ENCODE results near the gene PISD.

PISD gene

DNA sequence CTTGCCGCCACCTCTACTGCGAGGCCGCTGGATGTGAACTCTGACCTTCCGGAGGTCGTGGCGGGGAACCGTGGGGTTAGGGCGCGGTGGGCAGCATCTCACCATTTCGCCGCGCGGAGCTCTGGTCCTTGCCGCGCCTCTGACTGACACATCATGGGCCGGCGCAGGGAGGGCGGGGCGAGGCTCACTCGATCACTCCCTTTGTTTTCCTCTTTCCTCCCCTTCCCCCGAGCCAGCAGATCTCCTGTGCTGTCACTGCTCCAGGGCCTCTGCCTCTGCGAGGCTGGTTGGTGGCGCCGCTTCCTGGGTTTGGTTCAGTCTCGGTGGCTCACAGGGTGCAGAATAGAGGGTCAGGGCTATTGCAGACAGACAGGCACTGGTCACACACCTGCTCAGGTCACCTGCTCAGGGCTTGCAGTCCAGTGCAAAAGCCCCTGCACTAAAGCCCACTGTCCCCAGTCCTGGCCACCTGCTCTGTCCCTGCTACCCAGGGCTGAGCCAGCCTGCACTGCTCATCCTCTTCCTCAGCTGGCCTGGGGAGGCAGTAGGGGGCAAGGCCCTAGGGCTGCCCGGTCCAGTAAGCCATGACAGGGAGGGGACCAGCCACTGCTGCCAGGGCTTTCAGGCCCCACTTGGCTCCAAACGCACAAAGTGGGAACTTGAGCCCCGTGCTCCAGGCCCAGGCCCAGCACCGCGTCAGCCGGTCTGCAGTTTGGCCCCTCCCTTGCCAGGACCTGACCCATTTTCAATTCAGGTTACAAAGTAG lies 36.2 kb downstream of the PISD start:
- DNase-seq (ENCODE audit: low spot score): peak; percentile 86

DNA sequence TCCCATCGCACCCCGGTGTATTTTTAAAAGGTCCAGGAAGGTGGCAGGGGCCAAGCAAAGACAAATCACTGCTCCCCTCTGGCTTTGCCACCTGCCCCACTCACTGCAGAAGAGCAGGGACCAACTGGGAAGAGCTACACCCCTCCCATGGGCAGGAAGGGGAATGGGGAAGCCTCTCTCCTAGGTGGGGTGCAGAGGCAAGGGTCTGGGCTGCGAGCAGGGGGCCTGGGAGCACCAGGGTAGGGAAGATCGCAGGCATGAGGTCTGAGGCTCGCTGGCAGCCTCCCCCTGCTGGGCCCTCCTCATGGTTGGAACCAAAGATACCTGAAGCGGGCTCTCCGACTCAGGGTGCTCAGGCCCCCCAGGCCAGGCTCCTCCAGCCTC lies 36.8 kb downstream of the PISD start:
- DNase-seq (ENCODE audit: low spot score): no peak

DNA sequence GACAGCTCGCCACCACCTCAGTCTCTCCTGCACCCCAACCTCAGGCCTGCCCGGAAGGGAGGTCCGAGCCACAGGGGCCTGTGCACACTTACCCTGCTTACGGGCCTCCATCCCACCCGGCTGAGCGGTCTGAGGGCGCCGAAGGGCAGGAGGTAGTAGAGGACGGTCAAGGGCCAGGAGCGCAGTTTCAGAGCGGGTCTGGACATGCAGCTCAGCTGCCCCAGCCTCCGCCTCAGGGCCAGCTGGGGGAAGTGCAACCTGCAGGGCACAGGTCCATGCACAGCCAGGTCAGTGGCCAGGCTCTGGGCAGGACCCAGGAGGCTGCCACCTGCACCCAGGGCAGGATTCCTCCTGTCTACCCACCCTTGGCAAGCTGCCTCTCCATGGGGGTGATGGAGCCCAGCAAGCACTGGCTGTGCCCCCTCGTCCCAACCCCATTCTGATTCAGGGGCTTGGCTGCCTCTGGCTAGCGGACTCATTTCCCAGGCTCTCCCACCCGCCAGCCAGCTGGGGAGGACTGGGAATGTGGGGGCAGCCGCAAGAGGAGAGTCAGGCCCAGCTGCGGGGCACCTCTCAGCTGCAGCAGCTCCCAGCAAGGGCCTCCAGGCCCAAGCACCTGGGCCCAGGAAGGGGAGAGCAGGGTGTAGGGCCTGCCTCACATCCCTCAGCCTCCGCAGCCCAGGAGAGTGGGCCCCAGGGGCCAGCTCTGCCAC lies 38.3 kb downstream of the PISD start:
- no peak for DNase-seq (ENCODE audit: low spot score)

DNA sequence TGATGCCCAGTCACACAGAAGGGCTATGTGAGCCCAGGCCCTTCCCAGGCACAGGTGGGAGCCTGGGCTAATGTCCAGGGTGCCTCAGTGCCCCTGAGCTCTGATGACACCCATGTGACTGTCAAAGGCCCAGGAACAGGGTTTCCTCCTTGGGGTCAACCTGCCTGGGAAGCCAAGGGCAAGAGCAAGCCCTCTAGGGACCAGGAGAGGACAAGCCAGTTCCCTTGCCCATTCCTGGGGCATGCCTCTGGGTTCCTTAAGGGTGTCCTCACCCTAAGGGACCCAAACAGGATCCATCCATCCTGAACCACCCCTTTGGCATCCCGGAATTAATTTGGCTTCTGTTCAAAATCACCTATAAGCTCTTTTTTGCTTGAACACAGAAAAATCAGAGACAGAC lies 39.0 kb downstream of the PISD start:
- no peak for DNase-seq (ENCODE audit: low spot score)

DNA sequence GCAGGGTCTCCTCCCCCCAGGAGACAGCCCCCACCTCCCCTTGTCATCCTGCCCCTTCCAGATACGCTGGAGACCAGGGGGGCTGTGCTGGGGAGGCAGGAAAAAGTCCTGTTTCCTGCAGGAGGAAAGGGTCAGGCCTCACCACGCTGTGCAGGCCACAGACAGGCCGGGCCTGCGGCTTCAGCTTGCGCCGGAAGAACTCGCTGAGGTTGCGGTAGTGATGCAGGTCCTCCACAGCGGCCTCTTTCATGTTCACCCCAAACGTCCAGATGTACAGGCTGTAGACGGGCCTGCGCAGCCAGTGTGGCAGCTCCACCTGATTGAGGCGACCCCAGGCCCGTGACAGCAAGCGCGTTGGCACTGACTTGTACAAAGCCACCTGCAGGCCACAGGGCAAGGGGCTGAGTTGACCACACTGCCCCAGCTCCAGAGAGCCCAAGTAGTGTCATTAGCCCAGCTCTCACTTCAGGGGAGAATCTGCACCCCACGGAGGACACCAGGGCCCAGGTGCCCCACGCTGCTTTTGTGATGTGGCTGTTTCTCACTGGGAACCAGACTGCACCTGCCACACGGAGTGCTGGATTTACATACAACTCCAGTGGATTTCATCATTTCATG lies 40.4 kb downstream of the PISD start:
- DNase-seq (ENCODE audit: low spot score): no peak

DNA sequence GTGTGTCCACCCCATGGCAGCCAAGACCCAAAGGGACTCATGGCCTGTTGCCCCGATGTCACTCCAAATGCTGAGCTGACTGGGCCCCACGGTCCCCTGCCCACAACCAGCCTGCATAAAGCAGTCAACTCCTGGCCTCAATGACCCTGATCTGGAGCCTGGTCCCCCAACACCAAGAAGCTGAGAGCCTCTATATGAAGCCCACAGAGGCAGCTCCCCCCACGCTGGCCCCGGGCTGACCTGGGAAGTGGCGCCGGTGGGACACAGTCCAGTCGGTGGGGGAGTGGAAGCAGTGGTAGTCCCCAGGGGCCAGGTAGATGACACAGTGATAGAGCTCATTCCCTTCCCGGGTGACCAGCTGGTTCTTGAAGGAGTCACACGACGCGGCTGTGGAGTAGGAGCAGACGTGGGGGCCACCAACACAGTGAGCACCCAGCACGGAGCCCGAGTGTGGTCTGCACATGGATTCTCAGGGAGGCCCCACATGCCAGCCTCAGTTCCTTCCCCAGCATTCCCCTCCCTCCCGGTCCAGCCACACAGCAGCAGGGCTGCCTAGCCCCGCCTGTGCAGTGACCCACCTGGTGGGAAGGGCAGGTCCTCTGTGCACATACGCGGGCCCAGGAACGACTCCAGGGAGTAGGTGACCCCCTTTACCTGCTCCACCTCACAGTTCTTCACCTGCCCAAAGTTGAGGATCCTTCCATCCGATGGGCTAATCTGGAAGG lies 41.1 kb downstream of the PISD start:
- no peak for DNase-seq (ENCODE audit: low spot score)

DNA sequence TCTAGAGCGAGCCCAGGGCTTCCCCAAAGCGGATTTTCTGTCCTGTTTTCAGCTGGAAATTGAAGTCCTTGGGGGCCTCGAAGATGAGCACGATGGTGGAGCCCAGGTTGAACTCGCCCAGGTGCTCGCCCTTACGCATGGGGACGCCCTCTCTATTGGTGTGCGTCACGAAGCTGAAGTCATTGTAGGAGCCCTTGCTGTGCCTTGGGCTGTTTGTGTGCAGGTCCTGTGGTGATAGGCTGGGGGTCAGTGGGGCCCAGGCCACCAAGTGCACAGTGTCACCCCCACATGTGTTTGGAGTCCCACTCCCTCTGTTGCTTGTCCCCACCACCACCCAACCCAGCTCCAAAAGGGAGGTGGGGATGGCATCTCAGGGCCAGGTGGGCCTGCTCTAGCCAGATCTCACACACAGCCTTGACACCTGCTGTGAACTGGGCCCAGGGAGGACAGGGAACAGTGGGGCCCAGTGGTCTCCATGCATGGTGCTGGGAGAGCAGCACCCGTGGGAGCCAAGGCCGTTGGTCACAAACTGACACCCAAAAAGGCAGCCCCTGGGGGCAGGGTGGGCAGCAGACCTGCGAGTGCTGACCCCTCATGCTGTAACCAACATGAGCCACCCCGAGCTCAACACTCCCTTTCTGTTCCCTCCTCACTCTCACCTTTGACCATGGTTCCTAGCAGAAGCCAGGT lies 42.3 kb downstream of the PISD start:
- no peak for DNase-seq (ENCODE audit: low spot score)

DNA sequence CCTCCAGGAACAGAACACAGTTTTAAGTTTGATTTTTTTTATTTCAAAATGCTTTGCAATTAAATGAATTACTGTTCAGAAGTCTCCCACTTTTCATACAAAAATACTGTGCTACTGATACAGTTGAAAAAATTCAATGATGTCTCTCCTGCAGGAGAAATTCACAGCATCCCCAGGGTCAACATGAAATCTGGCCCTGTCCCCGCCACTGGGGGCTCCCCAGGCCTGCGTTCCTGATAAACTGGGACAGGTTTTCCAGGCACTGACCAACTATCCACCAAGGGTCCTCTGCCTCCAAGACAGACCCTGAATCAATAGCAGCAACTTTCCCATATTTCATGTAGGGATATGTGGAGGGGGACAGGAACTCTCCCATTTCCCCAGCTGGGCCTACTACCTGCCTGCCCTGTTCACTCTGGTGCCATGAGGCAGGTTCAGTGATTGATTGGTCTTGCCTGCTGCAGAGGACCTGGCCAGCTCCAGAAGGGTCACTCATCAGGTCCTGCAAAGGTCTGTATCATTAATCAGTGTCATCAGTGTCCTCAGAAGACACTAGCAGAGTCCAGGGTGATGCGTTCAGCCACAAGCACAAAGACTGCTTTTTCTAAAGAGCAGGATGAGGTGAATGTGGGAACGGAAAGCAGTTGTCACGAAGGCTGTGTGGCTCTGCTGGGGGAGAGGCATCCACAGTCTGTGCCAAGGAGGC lies 43.4 kb downstream of the PISD start:
- DNase-seq (ENCODE audit: low spot score): no peak

DNA sequence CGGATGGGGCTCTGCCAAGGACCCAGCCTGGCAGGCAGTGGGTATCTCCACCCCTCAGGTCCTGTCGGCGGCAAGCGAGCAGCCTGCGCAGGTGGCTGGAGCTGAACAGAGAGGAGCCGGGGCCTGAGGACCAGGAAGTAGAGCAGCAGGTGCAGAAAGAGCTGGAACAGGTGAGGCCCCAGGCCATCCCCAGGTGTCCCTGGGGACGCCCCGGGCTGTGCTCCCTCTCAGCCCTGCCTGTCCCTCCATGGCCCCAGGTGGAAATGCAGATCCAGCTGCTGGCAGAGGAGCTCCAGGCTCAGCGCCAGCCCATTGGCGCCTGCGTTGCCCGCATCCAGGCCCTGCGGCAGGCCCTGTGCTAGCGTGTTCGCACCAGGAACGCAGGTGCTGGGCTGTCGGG lies 44.0 kb downstream of the PISD start:
- DNase-seq (ENCODE audit: low spot score): no peak

DNA sequence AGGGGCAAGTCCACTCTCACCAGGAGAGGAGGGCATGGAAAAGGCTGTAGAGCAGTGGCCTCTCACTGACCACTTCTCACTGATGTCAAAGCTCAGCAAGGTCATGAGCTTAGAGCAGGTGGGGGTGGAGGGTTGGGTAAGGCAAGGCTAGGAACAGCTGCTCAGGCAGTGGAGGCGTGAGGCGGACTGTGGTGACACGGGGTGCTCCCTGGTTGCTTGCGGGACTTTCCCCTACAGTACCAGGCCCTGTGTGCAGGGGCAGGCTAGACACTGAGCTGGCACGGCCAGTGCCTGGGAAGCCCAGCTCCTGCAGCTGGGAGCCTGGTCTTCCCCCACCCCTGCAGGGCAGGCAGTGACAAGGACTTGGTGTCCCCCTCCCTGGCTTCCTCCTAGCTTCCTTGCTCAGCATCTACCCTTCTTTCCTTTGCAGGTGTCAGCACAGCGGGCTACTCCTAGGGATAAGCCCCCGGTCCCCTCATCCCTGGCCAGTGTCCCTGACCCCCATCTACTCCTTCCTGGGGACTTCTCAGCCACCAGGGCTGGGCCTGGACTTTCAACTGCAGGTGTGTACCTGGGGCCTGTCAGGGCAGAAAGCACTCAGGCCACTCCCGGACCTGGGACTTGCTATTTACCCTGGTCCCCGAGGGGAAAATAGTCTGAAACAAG lies 45.6 kb downstream of the PISD start:
- DNase-seq (ENCODE audit: low spot score): no peak

DNA sequence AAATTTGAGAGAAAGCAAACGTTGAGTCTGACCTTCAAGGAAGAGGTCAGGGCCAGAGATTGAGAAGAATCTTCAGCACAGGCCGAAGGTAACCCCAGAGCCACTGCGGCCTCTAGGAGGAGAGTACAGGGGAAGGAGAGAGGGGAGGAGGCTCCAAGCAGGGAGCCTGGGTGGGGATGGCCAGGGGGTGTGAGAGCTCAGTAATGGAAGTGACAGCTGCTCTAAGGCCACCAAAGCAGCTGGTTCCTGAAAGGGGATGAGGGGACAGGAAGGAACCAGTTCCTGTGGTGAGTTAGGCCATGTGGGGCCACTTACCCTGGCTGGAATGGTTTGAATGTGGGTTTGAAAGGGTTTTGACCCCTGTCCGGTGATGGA lies 46.1 kb downstream of the PISD start:
- no peak for DNase-seq (ENCODE audit: low spot score)

DNA sequence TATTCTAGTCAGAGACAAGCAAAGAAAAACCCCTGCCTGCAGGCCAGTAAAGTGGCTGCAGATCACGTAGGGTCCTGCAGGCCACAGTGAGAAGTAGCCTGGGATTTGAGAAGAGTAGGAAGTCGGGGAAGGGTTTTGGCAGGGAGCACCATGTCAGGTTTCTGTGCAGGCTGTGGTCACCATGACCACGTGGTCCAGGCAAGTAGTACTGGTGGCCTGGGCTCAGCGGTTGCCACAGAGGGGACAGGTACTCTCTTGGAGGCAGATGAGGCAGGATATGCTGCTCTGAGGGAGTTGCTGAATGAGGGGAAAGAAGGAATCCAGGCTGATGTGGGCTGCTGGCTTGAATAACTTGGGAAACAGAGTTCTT lies 46.5 kb downstream of the PISD start:
- no peak for DNase-seq (ENCODE audit: low spot score)

DNA sequence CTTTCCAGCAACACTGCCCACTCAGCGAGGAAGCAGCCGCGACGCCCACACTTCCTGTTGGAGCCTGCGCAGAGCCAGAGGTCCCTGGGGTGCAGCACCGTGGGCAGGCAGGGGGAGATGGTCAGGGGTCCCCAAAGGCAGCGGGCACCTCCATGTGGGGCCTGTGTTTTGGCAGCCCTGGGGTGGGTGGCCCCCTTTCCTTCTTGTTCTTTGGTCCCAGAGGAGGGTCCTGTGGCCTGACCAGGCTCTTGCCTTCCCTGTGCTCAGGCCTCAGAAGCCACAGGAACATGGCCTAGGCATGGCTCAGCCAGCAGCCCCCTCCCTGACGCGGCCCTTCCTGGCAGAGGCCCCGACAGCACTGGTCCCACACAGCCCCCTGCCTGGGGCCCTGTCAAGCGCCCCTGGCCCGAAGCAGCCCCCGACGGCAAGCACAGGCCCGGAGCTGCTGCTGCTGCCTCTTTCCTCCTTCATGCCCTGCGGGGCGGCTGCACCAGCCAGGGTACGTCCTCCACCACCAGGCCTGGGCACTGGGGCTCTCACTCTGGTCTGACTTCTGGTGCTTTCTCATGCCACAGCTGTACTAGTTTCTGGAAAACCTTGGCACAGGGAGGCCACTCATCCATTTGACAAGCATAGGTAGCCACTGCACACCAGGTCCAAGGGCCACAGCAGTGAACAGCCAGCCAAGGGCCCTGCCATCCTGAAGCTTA lies 47.1 kb downstream of the PISD start:
- no peak for DNase-seq (ENCODE audit: low spot score)

DNA sequence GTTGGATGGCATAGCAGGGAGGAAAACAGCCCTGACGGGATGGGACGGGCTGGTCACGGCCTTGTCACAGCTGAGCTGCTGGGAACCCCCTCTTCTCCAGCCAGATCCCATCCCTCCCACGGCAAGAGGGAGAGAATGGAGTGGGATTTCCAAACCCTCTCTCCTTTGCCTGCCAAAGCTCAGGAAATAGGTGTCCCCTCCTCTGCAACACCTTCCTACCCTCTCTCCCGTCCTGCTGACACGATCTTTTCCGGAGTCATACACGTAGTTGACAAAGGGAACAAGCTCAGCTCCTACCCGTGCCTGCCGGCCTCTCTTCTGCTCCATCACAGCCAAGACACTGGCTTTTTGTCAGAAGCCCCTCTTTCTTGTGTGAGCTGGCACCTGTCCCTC lies 48.1 kb downstream of the PISD start:
- no peak for DNase-seq (ENCODE audit: low spot score)

DNA sequence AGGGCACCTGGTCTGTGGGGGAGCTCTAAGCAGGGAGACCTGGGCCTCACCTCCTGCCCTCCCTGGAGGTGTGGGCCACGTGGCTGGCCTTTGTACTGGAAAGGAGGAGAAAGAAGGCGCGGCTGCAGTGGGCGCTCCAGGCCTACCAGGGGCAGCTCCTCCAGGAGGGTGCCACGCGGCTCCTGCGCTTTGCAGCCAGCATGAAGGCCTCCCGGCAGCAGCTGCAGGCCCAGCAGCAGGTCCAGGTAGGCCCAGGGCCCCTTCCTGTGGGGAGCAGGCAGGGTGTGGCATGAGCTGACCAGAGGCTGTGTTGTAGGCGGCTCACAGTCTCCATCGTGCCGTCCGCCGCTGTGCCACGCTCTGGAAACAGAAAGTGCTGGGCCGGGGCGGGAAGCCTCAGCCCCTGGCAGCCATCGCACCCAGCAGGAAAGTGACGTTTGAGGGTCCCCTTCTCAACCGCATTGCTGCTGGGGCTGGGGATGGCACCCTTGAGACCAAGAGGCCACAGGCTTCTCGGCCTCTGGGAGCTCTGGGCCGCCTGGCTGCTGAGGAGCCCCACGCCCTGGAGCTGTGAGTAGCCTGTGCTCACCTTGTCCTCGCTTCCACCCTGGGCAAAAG lies 48.6 kb downstream of the PISD start:
- DNase-seq (ENCODE audit: low spot score): no peak

DNA sequence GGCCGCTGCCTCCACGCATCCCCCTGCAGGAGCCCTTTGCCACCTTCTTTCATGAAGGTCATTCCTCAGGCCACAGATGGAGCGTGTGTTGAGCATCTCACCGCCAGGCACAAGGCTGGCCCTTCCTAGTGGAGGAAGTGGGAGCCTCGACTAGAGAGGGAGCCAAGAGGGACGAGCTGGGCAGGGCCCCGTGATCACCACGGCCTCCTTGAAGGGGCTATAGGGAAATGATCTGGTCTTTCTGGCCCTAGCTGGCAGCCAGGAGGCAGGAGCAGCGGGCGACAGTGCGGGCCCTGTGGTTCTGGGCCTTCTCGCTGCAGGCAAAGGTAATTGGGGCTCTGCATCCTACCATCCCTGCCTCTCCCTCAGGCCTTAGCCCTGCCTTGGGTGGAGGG lies 49.1 kb downstream of the PISD start:
- no peak for DNase-seq (ENCODE audit: low spot score)

DNA sequence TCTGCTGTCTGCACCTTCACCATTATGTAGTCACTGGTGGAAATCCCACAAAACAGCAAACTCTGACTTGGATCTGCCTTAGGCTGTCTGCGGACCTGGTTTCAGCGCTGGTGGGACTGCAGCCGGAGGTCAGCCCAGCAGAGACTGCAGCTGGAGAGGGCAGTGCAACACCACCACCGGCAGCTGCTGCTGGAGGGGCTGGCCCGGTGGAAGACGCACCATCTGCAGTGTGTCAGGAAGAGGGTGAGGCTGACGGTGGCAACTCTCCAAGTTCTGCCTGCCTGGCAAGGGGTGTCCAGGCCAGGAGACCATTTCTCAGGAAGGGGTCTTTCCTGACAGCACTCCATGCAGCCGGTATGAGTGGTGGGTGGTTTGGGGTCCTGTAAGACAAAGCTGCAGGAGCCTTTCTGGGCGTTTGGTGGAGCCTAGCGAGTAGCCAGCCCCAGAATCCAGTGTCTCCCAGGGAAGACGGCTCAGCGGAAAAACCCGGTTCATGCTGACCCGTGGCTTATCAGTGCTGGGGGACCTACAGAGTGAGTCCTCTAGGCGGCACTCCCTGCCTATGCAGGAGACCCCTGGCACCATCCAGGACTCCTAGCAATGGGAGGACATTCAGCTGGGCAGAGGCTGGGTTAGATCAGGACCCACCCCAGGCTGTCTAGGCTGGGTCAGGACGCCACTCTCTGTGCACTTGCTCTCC lies 50.8 kb downstream of the PISD start:
- DNase-seq (ENCODE audit: low spot score): no peak

DNA sequence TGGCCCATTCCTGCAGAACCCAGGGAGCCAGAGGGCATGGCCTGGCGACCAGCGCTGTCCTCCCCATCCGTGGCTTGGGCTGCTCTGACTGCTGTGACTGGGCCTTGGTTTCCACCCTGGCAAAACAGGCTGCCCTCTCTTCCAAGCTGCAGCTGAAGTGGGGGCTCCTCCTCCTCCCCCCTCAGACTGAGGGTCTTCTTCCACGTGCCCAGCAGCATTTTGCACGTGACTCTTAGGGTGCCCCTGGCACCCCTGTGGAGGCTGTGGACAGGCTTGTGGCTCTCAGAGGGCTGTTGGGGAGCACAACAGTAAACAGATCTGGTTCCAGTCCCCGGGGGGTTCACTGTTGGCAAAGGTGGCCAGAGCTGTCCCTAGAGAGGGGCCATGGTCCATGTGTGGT lies 51.4 kb downstream of the PISD start:
- no peak for DNase-seq (ENCODE audit: low spot score)

DNA sequence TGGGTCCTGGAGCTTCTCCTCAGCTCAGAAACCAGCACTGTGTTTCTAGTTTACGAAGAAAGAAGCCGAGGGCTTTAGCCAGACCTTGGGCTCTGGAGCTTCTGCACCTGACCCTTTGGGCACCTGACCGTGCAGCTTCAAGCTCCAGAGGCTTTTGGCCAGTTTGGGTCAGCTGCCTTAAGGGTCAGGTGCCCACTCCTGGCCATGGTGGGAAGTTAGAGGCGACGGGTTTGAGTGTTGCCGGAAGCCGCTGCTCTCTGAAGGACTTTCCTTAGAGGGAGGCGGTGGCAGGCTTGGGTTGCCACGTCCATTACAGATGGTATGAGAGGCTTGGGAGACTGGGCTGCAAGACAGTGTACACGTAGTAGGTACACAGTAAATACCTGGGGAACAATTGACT lies 52.3 kb downstream of the PISD start:
- DNase-seq (ENCODE audit: low spot score): no peak
